Activated CD8-positive, alpha-beta T cell treated with anti-CD3 and anti-CD28 coated beads for 36 hours (primary cell): ENCODE measurements around the gene PPARGC1A. TPM values are rescaled to one million over a fixed set of nuclear protein-coding genes. Genes with fewer than 3 reads are reported as not detected.

ENCODE experiments used
- ATAC-seq: fragments of 200-7000 bp; cut with Tn5 transposase; one replicate; pipeline ENCODE4 v1.10.0; 2021; ENCODE audit warnings: mild to moderate bottlenecking, moderate library complexity
- CTCF ChIA-PET: fragments of 350-600 bp; sonication (Branson Sonifier 250); formaldehyde crosslinking; loops from one replicate; lab custom pipeline; 2021; ENCODE audit warnings: antibody characterized with exemption; lab: Charles Lee
- POLR2A ChIA-PET: fragments of 350-600 bp; sonication (Branson Sonifier 250); formaldehyde crosslinking; loops from one replicate; lab custom pipeline; 2021; ENCODE audit warnings: antibody characterized with exemption; lab: Charles Lee
- DNase-seq: peaks from one replicate; pipeline ENCODE4 v3.0.0-alpha.2; 2020
- H3K27ac Mint-ChIP-seq: one replicate; pipeline ENCODE4 v1.8.0; 2021; ENCODE audit warnings: mild to moderate bottlenecking, mixed read lengths
- H3K27me3 Mint-ChIP-seq: one replicate; pipeline ENCODE4 v1.8.0; 2021; ENCODE audit warnings: mixed read lengths
- H3K36me3 Mint-ChIP-seq: one replicate; pipeline ENCODE4 v1.8.0; 2021; ENCODE audit warnings: low read depth, mixed read lengths
- H3K4me1 Mint-ChIP-seq: one replicate; pipeline ENCODE4 v1.8.0; 2021; ENCODE audit warnings: low read depth, mixed read lengths
- H3K4me3 Mint-ChIP-seq: one replicate; pipeline ENCODE4 v1.8.0; 2021; ENCODE audit warnings: mild to moderate bottlenecking, moderate library complexity, mixed read lengths
- H3K9me3 Mint-ChIP-seq: one replicate; pipeline ENCODE4 v1.8.0; 2021; ENCODE audit warnings: mixed read lengths
- CTCF ChIP-seq: fragments of 200-600 bp; IDR thresholded peaks from one replicate; pipeline ENCODE4 v1.8.0; 2022; ENCODE audit warnings: antibody characterized with exemption, mild to moderate bottlenecking
- intact Hi-C: fragments of 100-400 bp; cut with micrococcal nuclease; formaldehyde crosslinking; loops from one replicate; pipeline ENCODE4 v1.10.0; 2022
- total RNA-seq, 2 experiments: library from RNA; stranded (reverse); gene quantifications; one replicate each; pipeline ENCODE4 v1.2.3, GENCODE V29; 2021

Gene PPARGC1A
- total RNA-seq, 2 experiments from 2014 or later, result not detected

- DNase-seq, result no peak
- no peaks in the 10 kb centered on the region for H3K36me3 Mint-ChIP-seq
Measured at GRCh38 chr4:23882976-23883531, 6.8 kb downstream of the PPARGC1A start.

GRCh38 chr4:23881674-23882337 lies 8.0 kb downstream of the PPARGC1A start:
- ChIA-PET POLR2A (no interaction called here), CTCF (no interaction called here)
- H3K4me3 Mint-ChIP-seq, result no peak overlapping the region
- H3K4me1 Mint-ChIP-seq, result no peaks in the 10 kb centered on the region
- no peak for ATAC-seq
- no peaks in the 10 kb centered on the region for H3K9me3 Mint-ChIP-seq
- H3K27ac Mint-ChIP-seq, result no peak overlapping the region
- no peak for DNase-seq
- H3K27me3 Mint-ChIP-seq, result no peaks in the 10 kb centered on the region
- intact Hi-C loops, result no loop called here
- no peak for TF ChIP-seq CTCF
- no peaks in the 10 kb centered on the region for H3K36me3 Mint-ChIP-seq

More at GRCh38 chr4:23882976-23883531, 6.8 kb downstream of the PPARGC1A start:
- ChIA-PET CTCF (no interaction called here), POLR2A (no interaction called here)
- intact Hi-C loops, result no loop called here
- no peaks in the 10 kb centered on the region for H3K4me1 Mint-ChIP-seq
- ATAC-seq, result no peak
- H3K4me3 Mint-ChIP-seq, result no peak overlapping the region
- H3K9me3 Mint-ChIP-seq, result no peaks in the 10 kb centered on the region
- no peak for TF ChIP-seq CTCF
- H3K27ac Mint-ChIP-seq, result no peak overlapping the region
- H3K27me3 Mint-ChIP-seq, result no peaks in the 10 kb centered on the region

- CTCF ChIA-PET, result no interaction called here
- TF ChIP-seq CTCF, result no peak
- Mint-ChIP-seq H3K4me1 (no peaks in the 10 kb centered on the region), H3K27ac (no peak overlapping the region), H3K4me3 (no peak overlapping the region), H3K27me3 (no peaks in the 10 kb centered on the region), H3K36me3 (no peaks in the 10 kb centered on the region), H3K9me3 (no peaks in the 10 kb centered on the region)
- POLR2A ChIA-PET, result no interaction called here
- DNase-seq (no peak), ATAC-seq (no peak)
- intact Hi-C loops, result no loop called here
Measured at GRCh38 chr4:23881052-23881501, 8.8 kb downstream of the PPARGC1A start.

GRCh38 chr4:23878912-23879732 lies 10.7 kb downstream of the PPARGC1A start:
- POLR2A ChIA-PET, result no interaction called here
- no peak for TF ChIP-seq CTCF
- Mint-ChIP-seq H3K4me1 (no peaks in the 10 kb centered on the region), H3K36me3 (no peaks in the 10 kb centered on the region), H3K4me3 (no peak overlapping the region), H3K27me3 (no peaks in the 10 kb centered on the region), H3K27ac (no peak overlapping the region), H3K9me3 (no peaks in the 10 kb centered on the region)
- CTCF ChIA-PET, result no interaction called here
- ATAC-seq (no peak), DNase-seq (no peak)
- intact Hi-C loops, result no loop called here
